Endothelial cell of umbilical vein (primary cell): Measurements from ENCODE around the gene CXCL3.

Source experiments
- EZH2 ChIP-seq: IDR thresholded peaks from 2 replicates; pipeline ENCODE4 v1.6.1; 2012; ENCODE audit warnings: borderline replicate concordance, low read depth, mild to moderate bottlenecking, moderate library complexity, low read length, inconsistent platforms; ENCODE audit not compliant: severe bottlenecking
- POLR2A ChIP-seq: IDR thresholded peaks from 2 replicates; pipeline ENCODE4 v1.6.1; 2012; ENCODE audit warnings: low read depth, mild to moderate bottlenecking, control low read depth, low read length
- POLR2AphosphoS5 ChIP-seq: IDR thresholded peaks from 2 replicates; pipeline ENCODE4 v1.6.1; 2012; ENCODE audit warnings: low read depth, mild to moderate bottlenecking, control low read depth, low read length, moderate library complexity; ENCODE audit not compliant: insufficient read depth
- TF ChIP-seq, protein P1 (sequence below), 2 donors: IDR thresholded peaks; 1 replicate in 1 of 2; 2 replicates in 1 of 2; pipeline ENCODE4 v1.5.1; 2011; ENCODE audit warnings: low read length in 2 of 2, mild to moderate bottlenecking in 2 of 2, moderate library complexity in 2 of 2, control low read depth in 1 of 2, inconsistent platforms in 1 of 2, low read depth in 1 of 2; ENCODE audit not compliant: insufficient read depth in 1 of 2; ENCODE audit errors: extremely low read depth in 1 of 2
- TF ChIP-seq, protein P2 (sequence below): IDR thresholded peaks from 2 replicates; pipeline ENCODE4 v1.6.1; 2011; ENCODE audit not compliant: insufficient read depth, insufficient read length

DNA sequence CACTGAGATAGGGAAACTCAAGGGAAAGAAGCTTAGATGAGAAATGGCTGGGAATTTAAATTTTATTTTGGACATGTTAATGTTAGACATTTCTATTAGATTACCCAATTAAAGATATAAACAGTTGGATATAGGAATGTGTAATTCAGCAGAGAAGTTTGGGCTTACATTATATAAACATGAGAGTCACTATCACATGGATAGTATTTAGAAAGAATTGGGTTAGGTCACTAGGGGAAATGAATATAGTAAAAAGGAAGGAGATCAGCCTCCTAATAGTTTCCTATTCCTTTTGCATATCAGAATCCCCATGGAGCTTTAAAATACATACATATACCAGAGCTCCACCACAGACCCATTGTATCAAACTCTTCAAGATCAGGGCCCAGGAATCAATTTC is 20.4 kb downstream of the CXCL3 start:
- no peak for TF ChIP-seq EZH2
- TF ChIP-seq, protein P1, sequence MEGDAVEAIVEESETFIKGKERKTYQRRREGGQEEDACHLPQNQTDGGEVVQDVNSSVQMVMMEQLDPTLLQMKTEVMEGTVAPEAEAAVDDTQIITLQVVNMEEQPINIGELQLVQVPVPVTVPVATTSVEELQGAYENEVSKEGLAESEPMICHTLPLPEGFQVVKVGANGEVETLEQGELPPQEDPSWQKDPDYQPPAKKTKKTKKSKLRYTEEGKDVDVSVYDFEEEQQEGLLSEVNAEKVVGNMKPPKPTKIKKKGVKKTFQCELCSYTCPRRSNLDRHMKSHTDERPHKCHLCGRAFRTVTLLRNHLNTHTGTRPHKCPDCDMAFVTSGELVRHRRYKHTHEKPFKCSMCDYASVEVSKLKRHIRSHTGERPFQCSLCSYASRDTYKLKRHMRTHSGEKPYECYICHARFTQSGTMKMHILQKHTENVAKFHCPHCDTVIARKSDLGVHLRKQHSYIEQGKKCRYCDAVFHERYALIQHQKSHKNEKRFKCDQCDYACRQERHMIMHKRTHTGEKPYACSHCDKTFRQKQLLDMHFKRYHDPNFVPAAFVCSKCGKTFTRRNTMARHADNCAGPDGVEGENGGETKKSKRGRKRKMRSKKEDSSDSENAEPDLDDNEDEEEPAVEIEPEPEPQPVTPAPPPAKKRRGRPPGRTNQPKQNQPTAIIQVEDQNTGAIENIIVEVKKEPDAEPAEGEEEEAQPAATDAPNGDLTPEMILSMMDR (IDR thresholded peaks at IDR 0.05; ENCODE audit: extremely low read depth in 1 of 2, insufficient read depth in 1 of 2, low read depth in 1 of 2, low read length in 2 of 2): no peak
- no peak for TF ChIP-seq POLR2A
- TF ChIP-seq, protein P2, sequence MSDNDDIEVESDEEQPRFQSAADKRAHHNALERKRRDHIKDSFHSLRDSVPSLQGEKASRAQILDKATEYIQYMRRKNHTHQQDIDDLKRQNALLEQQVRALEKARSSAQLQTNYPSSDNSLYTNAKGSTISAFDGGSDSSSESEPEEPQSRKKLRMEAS: no peak
- TF ChIP-seq POLR2AphosphoS5: no peak
